Measurements from ENCODE around the gene COL25A1.

- peak; percentile 29 for TF ChIP-seq CTCF (IDR thresholded peaks at IDR 0.05; ENCODE audit: insufficient read depth, low read depth, low read length)
- TF ChIP-seq EZH2 (IDR thresholded peaks at IDR 0.05; ENCODE audit: insufficient read depth, low read length) = no peak
Measured at GRCh38 chr4:108783665-108784463, 518.6 kb downstream of the COL25A1 start.

All from astrocyte (in vitro differentiated cells and primary cell).